ENCODE measurements around the gene NR3C2.

The NR3C2 gene

GRCh38 chr4:148302416-148302815, 139.8 kb downstream of the NR3C2 start:
- DNase-seq: no peak

DNA sequence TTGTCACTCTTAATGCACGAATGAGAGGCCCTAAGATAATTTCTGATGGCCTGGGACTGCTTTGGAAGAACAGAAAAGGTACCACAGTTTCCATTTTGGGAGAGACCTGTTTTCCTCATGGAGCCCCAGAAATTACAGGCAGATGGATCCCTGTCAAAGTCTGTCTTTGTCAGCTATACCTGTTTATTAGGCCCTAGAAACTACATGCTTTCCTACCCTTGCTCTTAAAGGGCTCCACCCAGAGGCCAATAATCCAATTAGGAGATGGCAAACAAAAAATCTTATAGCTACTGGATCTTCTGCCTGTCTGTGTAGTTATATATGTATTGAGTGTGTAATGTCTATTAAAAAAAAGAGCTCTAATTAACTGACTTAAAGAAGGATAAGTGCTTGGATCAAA, 141.3 kb downstream of the NR3C2 start:
- DNase-seq: no peak

DNA sequence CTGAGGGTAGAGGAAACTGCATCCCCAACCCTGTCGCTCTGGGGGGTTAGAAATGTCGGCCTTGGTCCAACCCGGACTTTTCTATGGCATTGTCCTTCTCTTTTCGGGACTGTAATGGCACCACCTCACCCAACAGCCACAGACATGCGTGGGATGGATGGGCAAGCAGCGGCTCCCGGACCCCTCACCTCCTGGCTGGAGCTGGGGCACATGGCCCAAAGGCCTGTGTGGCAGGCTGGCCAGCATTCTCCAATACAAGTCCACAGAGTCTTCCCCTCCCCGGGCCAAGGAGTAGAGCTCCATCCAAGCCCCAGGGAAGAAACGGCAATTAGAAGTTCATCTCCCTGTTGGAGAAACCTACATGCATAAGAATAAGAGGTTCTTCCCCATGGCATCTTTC, 142.9 kb downstream of the NR3C2 start:
- no peak for DNase-seq

GRCh38 chr4:148296498-148296897, 145.7 kb downstream of the NR3C2 start:
- DNase-seq: no peak

GRCh38 chr4:148295642-148296041, 146.6 kb downstream of the NR3C2 start:
- DNase-seq: no peak

GRCh38 chr4:148293571-148293970, 148.6 kb downstream of the NR3C2 start:
- DNase-seq: no peak

DNA sequence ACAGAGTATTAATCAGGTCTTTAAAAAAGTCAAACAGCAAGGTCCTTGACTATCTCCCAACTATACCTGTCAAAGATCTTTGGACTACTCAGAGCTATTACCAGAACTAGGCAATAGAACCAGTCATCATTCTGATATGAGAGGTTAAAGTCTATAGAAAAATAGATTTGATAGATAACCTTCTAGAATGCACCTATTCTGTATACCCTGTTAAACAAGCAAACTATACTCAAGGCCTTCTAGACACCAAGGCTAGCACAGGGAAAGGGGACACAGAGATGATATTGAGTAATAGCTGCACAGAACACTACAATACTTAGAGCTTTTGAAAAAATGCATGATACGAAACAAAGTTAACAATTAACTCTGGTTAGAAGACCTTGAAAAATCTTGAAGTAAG, 149.5 kb downstream of the NR3C2 start:
- no peak for DNase-seq

GRCh38 chr4:148289740-148290139, 152.5 kb downstream of the NR3C2 start:
- no peak for DNase-seq

GRCh38 chr4:148288448-148288847, 153.8 kb downstream of the NR3C2 start:
- no peak for DNase-seq

GRCh38 chr4:148287111-148287510, 155.1 kb downstream of the NR3C2 start:
- DNase-seq: no peak

DNA sequence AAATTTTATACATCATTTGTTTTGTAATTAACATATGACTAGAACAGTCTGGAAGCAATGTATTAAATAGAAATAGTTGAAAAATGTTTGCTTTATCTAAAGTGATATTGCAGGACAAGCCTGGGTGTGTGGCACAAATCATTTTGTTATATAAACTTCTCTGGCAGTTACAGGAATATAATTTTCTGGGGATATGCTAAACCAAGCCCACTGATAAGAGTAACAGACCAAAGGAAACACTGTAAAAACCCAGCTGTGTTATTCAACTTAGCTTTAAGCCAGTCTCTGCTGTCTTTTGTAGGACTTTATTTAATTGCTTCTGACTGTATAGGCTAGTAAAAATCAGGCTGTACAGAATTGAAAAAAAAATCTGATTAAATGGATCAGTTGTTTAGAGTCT, 156.2 kb downstream of the NR3C2 start:
- DNase-seq: no peak

DNA sequence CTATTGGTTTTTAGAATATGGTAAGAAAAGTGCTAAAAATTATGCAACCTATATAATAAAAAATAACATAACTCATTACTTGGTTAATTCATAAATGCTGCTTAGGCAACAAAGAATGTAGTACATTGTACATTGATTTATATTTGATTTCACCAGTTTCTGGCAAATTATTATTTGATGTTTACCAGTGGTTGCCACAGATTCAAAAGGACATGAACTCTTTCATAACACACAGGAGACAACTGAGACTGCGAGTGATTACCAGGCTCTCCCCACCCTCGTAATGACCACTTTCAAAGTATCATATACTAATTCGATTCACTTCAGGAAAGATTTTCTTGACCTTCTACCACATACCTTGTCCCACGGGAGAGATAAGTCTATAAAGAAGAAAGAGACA, 158.5 kb downstream of the NR3C2 start:
- DNase-seq: no peak

DNA sequence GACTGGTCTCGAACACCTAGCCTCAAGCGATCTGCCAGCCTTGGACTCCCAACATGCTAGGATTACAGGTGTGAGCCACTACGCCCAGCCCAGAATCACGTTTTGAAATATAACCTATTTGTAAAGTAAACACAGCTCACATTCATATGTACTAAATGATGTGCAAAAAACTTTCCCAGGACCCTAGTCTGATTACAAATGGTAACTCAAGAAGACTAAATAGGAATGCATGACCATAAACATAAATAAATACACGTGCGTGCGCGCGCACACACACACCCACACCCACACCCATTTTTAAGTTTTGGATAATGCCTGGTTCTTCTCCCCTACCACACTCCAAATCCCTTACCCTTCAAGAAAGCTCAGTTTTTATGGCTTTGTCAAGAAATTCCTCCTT, 163.9 kb downstream of the NR3C2 start:
- no peak for DNase-seq

DNA sequence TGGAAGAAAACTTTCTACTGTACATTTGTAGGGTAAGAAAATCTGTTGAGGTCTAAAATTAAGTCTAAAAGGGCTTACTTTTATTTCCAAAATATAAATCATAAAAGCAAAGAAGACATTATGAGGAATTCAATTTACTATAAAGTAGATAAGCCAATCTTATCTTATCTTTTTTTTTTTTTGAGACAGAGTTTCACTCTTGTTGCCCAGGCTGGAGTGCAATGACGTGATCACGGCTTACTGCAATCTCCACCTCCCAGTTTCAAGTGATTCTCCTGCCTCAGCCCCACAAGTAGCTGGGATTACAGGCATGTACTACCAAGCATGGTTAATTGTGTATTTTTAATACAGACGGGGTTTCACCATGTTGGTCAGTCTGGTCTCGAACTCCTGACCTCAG, 166.9 kb downstream of the NR3C2 start:
- no peak for DNase-seq

- DNase-seq: no peak
Observed at GRCh38 chr4:148273501-148273986, 168.7 kb downstream of the NR3C2 start.

DNA sequence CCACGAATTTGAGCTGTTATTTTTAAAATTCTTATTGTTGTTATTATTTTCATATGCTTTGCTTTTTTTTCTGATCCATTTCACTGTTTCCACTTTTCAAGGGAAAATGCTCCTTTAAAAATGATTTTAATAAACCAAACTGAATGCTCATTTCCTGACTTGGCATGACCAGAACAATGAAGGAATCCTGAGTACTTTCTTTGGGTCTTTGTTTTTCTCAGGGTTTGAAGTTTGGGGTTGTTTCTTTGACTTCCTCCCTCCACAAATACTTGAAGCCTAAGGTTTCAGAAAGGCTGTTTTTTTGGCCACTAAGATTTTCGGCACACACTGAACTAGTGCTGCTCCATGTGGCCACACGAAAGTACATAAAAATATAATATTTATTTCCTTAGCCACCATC, 171.0 kb downstream of the NR3C2 start:
- DNase-seq: no peak

DNA sequence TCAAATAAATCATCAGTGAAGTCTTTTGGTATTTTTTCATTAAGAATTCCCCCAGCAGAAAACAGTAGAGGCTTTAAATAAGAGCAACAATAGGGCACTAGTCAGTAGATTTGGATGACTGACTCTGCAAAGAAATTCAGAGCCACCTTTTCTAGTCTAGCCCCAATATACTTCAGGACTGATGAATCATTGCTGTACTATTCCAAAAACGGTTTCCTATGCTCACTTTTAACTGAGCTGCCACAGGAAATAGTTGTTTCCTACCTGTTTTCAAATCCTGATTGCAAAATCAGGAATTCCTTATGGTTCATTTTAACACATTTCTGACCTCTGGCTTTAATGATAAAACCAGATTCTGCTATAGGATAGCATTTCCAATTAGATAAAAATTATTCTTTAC, 171.6 kb downstream of the NR3C2 start:
- DNase-seq: no peak

DNA sequence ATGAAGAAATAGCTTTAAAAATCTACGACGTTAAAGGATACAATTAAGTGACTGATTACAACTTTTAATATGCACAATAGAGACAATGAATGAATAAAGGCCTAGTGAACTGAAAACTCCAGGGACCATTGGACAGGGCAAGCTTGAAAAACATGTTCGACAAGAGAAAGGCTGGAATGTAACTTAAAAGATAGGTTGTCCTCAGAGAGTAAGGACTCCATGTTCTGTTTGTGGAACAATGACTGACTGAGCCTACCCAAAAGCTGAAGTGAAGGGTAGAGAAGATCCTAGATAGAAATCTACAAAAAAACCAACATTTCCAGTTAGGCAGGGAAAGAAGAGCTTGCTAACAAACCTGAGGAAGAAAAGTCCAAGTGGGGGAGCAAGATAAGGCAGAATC, 173.4 kb downstream of the NR3C2 start:
- no peak for DNase-seq

DNA sequence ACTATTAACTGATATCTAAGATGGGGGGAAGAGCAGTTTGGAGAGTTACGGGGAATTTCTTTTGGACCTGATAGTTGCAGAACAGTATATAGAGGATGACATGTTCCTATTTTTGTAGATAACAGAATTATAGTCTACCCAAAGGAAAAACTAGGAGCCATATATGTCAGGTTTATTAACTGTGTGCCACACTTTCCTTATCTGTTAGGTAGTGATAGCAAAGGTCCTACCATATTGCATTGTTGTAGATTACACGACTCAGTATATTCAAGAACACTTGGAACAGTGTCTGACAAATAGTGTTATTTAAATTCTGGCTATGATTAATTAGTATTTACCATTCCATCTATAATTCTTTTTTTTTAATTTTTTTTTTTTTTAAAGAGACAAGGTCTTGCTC, 175.3 kb downstream of the NR3C2 start:
- DNase-seq: no peak

DNA sequence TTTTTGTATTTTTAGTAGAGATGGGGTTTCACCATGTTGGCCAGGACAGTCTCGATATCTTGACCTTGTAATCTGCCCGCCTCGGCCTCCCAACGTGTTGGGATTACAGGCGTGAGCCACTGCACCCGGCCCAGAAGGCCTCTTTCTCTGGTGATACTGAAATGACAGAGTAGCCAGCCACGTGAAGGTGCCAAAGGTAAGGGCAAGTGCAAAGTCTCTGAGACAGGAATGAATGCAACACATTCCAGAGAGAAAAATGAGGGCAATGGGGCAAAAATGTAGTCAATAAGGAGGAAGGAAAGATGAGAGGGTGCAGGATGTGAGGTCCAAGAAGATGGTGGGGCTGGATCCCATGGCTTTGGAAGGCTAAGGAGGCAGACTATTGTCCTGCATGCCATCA, 176.0 kb downstream of the NR3C2 start:
- no peak for DNase-seq

DNA sequence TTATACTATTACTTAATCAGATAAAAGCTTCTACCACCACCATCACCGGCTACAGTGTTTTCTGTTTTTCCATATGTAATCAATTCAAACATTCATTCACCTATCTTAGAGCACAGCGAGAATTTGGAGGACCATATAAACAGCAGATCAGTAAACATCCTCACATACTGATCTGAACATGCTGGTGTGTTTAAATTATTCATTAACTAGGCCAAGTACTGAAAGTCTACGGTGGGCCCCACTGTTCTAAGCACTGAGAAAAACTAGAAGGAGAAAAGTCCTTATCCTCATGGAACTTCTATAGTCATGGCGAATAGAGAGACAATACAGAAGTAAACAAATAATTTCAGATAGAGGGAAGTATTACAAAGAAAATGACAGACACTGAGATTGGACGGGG, 176.6 kb downstream of the NR3C2 start:
- DNase-seq: no peak

DNA sequence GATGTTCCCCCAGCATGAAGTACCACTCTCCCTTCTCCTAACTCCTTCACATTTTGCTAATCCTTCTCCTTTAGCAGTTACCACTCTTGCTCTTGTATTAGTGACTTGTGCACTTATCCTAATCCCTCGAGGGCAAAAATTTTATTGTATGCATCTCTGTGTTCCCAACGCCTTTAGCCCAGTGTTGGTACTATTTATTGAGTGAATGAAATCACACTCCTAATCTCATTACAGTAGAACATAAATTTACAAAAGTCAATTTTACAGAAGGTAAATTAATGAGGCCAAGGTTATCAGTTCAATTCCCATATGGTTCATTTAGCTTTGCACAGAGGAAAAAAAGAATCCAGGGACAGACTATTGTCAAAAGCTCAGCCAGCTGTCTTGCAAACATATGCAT, 178.4 kb downstream of the NR3C2 start:
- no peak for DNase-seq

- DNase-seq: no peak
Observed at GRCh38 chr4:148263127-148263526, 179.1 kb downstream of the NR3C2 start.

DNA sequence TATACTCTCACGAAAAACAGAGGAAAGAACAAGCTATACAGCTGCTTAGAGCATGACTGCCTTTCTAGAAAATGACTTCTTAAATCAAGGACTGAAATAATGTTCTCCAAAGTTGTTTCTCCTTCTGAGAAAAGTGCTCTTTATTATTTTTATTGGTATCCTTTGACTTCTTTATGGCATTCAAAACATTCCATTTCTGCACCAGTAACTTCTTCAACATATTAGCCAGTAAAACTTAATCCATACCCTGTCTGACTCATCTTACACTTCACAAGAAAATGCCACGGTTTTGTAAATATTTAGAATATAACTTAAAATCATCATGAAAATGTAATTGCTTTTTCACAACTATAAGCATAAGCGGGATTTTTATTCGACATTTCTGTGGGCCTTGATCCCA, 180.4 kb downstream of the NR3C2 start:
- no peak for DNase-seq

- DNase-seq: no peak
Observed at GRCh38 chr4:148259841-148260240, 182.4 kb downstream of the NR3C2 start.

DNA sequence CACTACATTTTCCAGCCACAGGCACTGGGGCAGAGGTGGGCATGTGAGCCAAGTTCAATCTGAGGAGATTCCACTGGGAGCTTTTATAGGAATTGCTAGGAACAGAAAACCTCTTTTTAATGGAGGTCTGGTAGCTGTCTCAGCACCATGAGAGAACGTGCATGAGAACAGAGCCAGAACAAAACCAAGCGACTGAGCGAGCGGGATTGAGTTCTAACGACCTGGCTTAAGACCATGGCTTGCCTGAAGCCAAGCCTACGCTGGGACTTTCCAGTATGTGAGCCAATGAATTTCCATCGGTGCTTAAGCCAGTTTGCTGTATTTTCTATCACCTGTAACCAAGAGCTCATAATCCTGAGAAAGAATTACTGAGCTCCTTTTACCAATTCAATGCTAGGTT, 183.7 kb downstream of the NR3C2 start:
- DNase-seq: no peak
